Measurements from ENCODE around the gene DYDC2. TPM values are rescaled to one million over a fixed set of nuclear protein-coding genes. Genes with fewer than 3 reads are reported as not detected.

Gene DYDC2
- not detected in 2 replicates for total RNA-seq

GRCh38 chr10:80356563-80356988 is at the start of gene DYDC2, which contains the start of gene DYDC1:
TSS of gene DYDC2 (plus strand) at chr10:80356781. CDS start at chr10:80362444, 5,663 bp downstream.
TSS of gene DYDC1 (minus strand) at chr10:80356755. CDS start at chr10:80352601, 4,154 bp downstream.

GRCh38 chr10:80408242-80409101 is 51.9 kb downstream of the DYDC2 start, which contains the start of gene PRXL2A:
TSS of gene PRXL2A (plus strand) at chr10:80408551. CDS start at chr10:80420468, 11,917 bp downstream.

Other genes with a start within 250 kb of the DYDC2 start
- gene PLAC9, start 224.1 kb upstream of the DYDC2 start, total RNA-seq, result 15.5 and 28.7 TPM in 2 replicates
- gene ANXA11, start 151.2 kb upstream of the DYDC2 start, total RNA-seq, result 183 and 240 TPM in 2 replicates
- gene MAT1A, start 67.1 kb upstream of the DYDC2 start, total RNA-seq, result under 0.01 TPM in 1 of 2 replicates, not detected in the other
- not detected in 2 replicates for gene DYDC1, start within 50 bp of the DYDC2 start, total RNA-seq
- 2.5 and 3.3 TPM in 2 replicates for gene PRXL2A, start 51.8 kb downstream of the DYDC2 start, total RNA-seq
- gene TSPAN14, start 97.5 kb downstream of the DYDC2 start, total RNA-seq, result 19.9 and 22.7 TPM in 2 replicates
- not detected in 2 replicates for gene SH2D4B, start 181.1 kb downstream of the DYDC2 start, total RNA-seq